ENCODE measurements around the gene KCNA2. TPM values are rescaled to one million over a fixed set of nuclear protein-coding genes. Genes with fewer than 3 reads are reported as not detected.

The KCNA2 gene
- total and polyA plus RNA-seq, 4 donors = 0.02 to 0.68 (median 0.15) TPM

DNA sequence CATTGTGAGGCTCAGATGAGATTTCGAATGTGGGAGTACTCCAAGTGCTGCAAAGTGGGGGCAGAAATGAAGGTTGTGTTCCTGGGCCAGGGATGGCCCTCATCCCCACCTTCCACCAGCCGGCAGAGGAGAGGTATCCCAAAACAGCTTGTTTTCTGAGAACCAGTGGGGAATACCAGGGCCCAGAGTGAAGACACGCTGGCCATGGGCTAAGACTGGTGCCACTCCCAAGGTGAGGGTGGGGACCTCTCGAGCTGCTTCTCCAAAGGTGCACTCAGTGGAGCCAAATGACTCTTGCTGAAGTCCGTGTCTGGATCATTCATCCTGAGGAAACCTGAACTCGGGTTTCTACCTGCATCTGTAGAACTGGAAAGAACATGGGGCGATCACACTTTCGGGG lies 22.1 kb downstream of the KCNA2 start:
- TF ChIP-seq, protein P1, sequence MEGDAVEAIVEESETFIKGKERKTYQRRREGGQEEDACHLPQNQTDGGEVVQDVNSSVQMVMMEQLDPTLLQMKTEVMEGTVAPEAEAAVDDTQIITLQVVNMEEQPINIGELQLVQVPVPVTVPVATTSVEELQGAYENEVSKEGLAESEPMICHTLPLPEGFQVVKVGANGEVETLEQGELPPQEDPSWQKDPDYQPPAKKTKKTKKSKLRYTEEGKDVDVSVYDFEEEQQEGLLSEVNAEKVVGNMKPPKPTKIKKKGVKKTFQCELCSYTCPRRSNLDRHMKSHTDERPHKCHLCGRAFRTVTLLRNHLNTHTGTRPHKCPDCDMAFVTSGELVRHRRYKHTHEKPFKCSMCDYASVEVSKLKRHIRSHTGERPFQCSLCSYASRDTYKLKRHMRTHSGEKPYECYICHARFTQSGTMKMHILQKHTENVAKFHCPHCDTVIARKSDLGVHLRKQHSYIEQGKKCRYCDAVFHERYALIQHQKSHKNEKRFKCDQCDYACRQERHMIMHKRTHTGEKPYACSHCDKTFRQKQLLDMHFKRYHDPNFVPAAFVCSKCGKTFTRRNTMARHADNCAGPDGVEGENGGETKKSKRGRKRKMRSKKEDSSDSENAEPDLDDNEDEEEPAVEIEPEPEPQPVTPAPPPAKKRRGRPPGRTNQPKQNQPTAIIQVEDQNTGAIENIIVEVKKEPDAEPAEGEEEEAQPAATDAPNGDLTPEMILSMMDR (IDR thresholded peaks at IDR 0.05; ENCODE audit: control extremely low read depth, extremely low read depth) = no peak
- WGBS, 2 donors = 88 to 92% methylated on average over 8 of the region's 8 CpGs
- H3K27me3 ChIP-seq (ENCODE audit: control insufficient read depth in 3 of 3, insufficient read depth in 3 of 3, low read length in 2 of 3) = peaks cover 0 to 7% (median 0%) of the 10 kb centered on the region in 3 donors
- no peaks in the 10 kb centered on the region for H3K4me1 ChIP-seq (ENCODE audit: control insufficient read depth in 5 of 5, insufficient read depth in 5 of 5, low read length in 5 of 5)
- H3K36me3 ChIP-seq (ENCODE audit: control insufficient read depth in 4 of 4, insufficient read depth in 4 of 4, low read length in 4 of 4) = no peaks in the 10 kb centered on the region
- ATAC-seq (ENCODE audit: insufficient read depth, low FRiP score) (no peak), DNase-seq (no peak)
- no peak overlapping the region for H3K9ac ChIP-seq (ENCODE audit: insufficient read depth in 1 of 2, low read length in 2 of 2)
- no peak overlapping the region for H3K4me3 ChIP-seq
- H3K27ac ChIP-seq (ENCODE audit: low read depth in 1 of 2, low read length in 1 of 2) = no peak overlapping the region
- H3K9me3 ChIP-seq (ENCODE audit: control insufficient read depth in 4 of 4, insufficient read depth in 3 of 4, low read length in 3 of 4) = peaks cover 0 to 3% (median 0%) of the 10 kb centered on the region in 4 donors

DNA sequence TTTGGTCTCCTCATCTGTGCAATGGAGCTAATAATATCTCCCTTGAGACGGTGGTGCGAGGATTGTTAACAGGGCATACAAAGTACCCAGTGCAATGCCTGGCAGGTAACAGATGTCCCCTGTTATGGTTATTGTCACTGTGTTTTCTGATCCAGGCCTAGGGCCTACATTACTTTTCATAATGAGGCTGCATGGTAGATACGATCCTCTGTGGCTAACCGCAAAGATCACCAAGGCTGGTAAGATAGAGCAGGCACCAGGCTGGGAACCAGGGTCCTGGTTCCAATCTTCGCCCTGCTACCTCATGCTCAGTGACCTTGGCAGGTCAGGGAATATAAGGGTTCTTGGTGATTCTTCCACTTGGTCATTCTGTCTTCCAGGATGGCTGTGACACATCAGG lies 22.7 kb downstream of the KCNA2 start:
- Histone ChIP-seq H3K27me3 (ENCODE audit: control insufficient read depth in 3 of 3, insufficient read depth in 3 of 3, low read length in 2 of 3) (peaks cover 0 to 7% (median 0%) of the 10 kb centered on the region in 3 donors), H3K27ac (ENCODE audit: low read depth in 1 of 2, low read length in 1 of 2) (no peak overlapping the region), H3K4me3 (no peak overlapping the region), H3K9ac (ENCODE audit: insufficient read depth in 1 of 2, low read length in 2 of 2) (no peak overlapping the region), H3K4me1 (ENCODE audit: control insufficient read depth in 5 of 5, insufficient read depth in 5 of 5, low read length in 5 of 5) (no peaks in the 10 kb centered on the region), H3K9me3 (ENCODE audit: control insufficient read depth in 4 of 4, insufficient read depth in 3 of 4, low read length in 3 of 4) (peaks cover 0 to 4% (median 0%) of the 10 kb centered on the region in 4 donors), H3K36me3 (ENCODE audit: control insufficient read depth in 4 of 4, insufficient read depth in 4 of 4, low read length in 4 of 4) (no peaks in the 10 kb centered on the region)
- ATAC-seq (ENCODE audit: insufficient read depth, low FRiP score) = no peak
- no peak for DNase-seq
- WGBS, 2 donors = 94 to 95% methylated on average over 5 of the region's 5 CpGs
- TF ChIP-seq, protein P1 (IDR thresholded peaks at IDR 0.05; ENCODE audit: control extremely low read depth, extremely low read depth) = no peak

DNA sequence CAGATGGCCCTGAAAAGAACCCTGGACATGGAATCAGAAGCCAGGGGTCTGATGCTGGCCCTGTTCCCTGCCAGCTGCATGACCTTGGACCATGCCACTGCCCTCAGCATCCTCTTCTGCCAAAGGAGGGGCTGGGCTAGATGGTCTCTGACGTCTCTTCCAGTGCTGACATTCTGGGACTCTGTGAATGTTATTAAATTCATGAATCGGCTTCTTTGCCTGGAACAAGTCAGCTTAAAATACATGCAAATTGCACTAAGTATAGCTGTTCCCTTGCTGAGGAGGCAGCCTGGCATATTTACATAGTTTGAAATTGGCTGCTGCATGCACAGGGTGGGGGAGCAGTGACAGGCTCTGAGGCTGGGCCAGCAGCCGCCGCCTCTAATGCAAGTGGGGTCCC lies 23.8 kb downstream of the KCNA2 start:
- Histone ChIP-seq H3K4me1 (ENCODE audit: control insufficient read depth in 5 of 5, insufficient read depth in 5 of 5, low read length in 5 of 5) (no peaks in the 10 kb centered on the region), H3K27ac (ENCODE audit: low read depth in 1 of 2, low read length in 1 of 2) (no peak overlapping the region), H3K9me3 (ENCODE audit: control insufficient read depth in 4 of 4, insufficient read depth in 3 of 4, low read length in 3 of 4) (peaks cover 0 to 4% (median 0%) of the 10 kb centered on the region in 4 donors), H3K4me3 (no peak overlapping the region), H3K36me3 (ENCODE audit: control insufficient read depth in 4 of 4, insufficient read depth in 4 of 4, low read length in 4 of 4) (no peaks in the 10 kb centered on the region), H3K9ac (ENCODE audit: insufficient read depth in 1 of 2, low read length in 2 of 2) (no peak overlapping the region), H3K27me3 (ENCODE audit: control insufficient read depth in 3 of 3, insufficient read depth in 3 of 3, low read length in 2 of 3) (peaks cover 0 to 11% (median 0%) of the 10 kb centered on the region in 3 donors)
- TF ChIP-seq, protein P1 (IDR thresholded peaks at IDR 0.05; ENCODE audit: control extremely low read depth, extremely low read depth) = no peak
- DNase-seq (no peak), ATAC-seq (ENCODE audit: insufficient read depth, low FRiP score) (no peak)
- 78 to 81% methylated on average over 4 of the region's 4 CpGs for WGBS, 2 donors

DNA sequence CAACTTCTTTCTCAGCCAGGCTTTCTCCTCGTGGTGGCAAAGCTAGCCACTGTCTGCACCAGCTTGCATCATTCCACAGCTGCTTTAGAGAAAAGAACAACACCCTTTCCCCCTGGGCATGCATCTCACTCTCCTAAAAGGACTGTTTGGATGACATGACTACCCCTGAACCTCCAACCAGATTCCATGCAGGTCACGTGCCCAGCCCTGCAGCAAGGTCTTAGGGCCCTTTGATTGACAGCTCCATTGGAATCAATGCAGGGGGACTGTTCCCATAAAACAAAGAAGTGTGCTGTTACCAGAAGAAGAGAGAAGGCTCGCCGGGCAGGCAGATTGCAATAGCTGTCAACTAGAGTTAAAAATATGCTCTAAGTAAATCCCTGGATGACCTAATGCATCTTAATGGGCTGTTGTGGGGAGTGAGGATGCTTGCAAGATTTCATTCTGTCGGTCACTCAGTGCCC lies 24.4 kb downstream of the KCNA2 start:
- Histone ChIP-seq H3K27me3 (ENCODE audit: control insufficient read depth in 3 of 3, insufficient read depth in 3 of 3, low read length in 2 of 3) (peaks cover 0 to 11% (median 0%) of the 10 kb centered on the region in 3 donors), H3K9ac (ENCODE audit: insufficient read depth in 1 of 2, low read length in 2 of 2) (no peak overlapping the region), H3K9me3 (ENCODE audit: control insufficient read depth in 4 of 4, insufficient read depth in 3 of 4, low read length in 3 of 4) (peaks cover 0 to 4% (median 0%) of the 10 kb centered on the region in 4 donors), H3K4me3 (no peak overlapping the region), H3K36me3 (ENCODE audit: control insufficient read depth in 4 of 4, insufficient read depth in 4 of 4, low read length in 4 of 4) (no peaks in the 10 kb centered on the region), H3K4me1 (ENCODE audit: control insufficient read depth in 5 of 5, insufficient read depth in 5 of 5, low read length in 5 of 5) (no peaks in the 10 kb centered on the region), H3K27ac (ENCODE audit: low read depth in 1 of 2, low read length in 1 of 2) (no peak overlapping the region)
- no peak for DNase-seq
- ATAC-seq (ENCODE audit: insufficient read depth, low FRiP score) = no peak
- WGBS, 2 donors = 58 to 72% methylated on average over 5 of the region's 5 CpGs
- TF ChIP-seq, protein P1 (IDR thresholded peaks at IDR 0.05; ENCODE audit: control extremely low read depth, extremely low read depth) = no peak
